ENCODE results near the gene GZMM.

DNA sequence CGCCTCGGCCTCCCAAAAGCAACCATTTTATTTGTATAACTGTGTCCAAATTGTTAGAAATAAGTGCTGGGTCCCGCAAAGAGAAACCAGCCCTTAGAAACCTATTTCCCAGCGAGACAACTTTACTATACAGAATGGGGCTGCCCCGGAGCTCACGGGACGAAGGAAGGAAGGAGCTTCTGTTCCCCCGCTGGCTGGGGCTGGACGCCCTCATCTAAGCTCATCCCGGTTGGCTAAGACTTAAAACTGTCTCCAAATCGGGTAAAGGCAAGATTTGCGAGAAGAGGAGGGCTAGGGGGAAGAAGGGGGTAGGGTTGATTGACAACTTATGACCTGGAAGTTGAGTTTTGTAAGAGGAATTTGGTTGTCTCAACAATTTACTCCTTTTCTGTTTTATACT, 16.3 kb downstream of the GZMM start:
- no peak for TF ChIP-seq EZH2phosphoT487 (IDR thresholded peaks at IDR 0.05; ENCODE audit: borderline replicate concordance, low read length)
- TF ChIP-seq, protein P1, sequence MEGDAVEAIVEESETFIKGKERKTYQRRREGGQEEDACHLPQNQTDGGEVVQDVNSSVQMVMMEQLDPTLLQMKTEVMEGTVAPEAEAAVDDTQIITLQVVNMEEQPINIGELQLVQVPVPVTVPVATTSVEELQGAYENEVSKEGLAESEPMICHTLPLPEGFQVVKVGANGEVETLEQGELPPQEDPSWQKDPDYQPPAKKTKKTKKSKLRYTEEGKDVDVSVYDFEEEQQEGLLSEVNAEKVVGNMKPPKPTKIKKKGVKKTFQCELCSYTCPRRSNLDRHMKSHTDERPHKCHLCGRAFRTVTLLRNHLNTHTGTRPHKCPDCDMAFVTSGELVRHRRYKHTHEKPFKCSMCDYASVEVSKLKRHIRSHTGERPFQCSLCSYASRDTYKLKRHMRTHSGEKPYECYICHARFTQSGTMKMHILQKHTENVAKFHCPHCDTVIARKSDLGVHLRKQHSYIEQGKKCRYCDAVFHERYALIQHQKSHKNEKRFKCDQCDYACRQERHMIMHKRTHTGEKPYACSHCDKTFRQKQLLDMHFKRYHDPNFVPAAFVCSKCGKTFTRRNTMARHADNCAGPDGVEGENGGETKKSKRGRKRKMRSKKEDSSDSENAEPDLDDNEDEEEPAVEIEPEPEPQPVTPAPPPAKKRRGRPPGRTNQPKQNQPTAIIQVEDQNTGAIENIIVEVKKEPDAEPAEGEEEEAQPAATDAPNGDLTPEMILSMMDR (conservative IDR thresholded peaks at IDR 0.05; ENCODE audit: low read depth, low read length) = no peak
- TF ChIP-seq EZH2 (IDR thresholded peaks at IDR 0.05; ENCODE audit: low read length, unreplicated experiment) = no peak

Measured in PC-3 (cell line).